K562 (cell line): Measurements from ENCODE around the gene FARSA. TPM values are rescaled to one million over a fixed set of nuclear protein-coding genes. Genes with fewer than 3 reads are reported as not detected.

Experiments used
- ADNP ChIP-seq: fragments of 200-800 bp; sonication (Bioruptor generic); IDR thresholded peaks from 2 replicates; pipeline ENCODE4 v1.6.1; 2016; ENCODE audit warnings: missing genetic modification characterization, missing compliant biosample characterization
- EZH2 ChIP-seq: IDR thresholded peaks from 2 replicates; pipeline ENCODE4 v1.6.1; 2012; ENCODE audit warnings: low read depth, mild to moderate bottlenecking, inconsistent platforms, low read length, borderline replicate concordance
- FOXJ3 ChIP-seq: sonication (generic); formaldehyde crosslinking; IDR thresholded peaks from 2 replicates; pipeline ENCODE4 v1.4.0; 2020; ENCODE audit warnings: mild to moderate bottlenecking, missing genetic modification reagents
- FOXK2 ChIP-seq, 2 experiments: fragments of 450-650 bp; IDR thresholded peaks in 1 of 2; conservative IDR thresholded peaks in 1 of 2; 2 replicates each; pipeline ENCODE4 v1.6.1; 2016; ENCODE audit warnings: low read depth in 2 of 2, mild to moderate bottlenecking in 1 of 2
- GABPB1 ChIP-seq: sonication (generic); formaldehyde crosslinking; IDR thresholded peaks from 2 replicates; pipeline ENCODE4 v1.8.0; 2022; ENCODE audit warnings: mild to moderate bottlenecking, missing genetic modification reagents
- HIVEP1 ChIP-seq: fragments of 250-450 bp; sonication (Bioruptor Pico); IDR thresholded peaks from 2 replicates; pipeline ENCODE4 v1.4.0; 2020; ENCODE audit warnings: mild to moderate bottlenecking
- HMG20B ChIP-seq: fragments of 250-450 bp; sonication (Bioruptor Pico); IDR thresholded peaks from 2 replicates; pipeline ENCODE4 v1.5.0; 2021; ENCODE audit warnings: mild to moderate bottlenecking
- KAT2B ChIP-seq: IDR thresholded peaks from one replicate; pipeline ENCODE4 v1.6.1; 2012; ENCODE audit warnings: low read depth, mild to moderate bottlenecking, control low read depth, inconsistent platforms, low read length, moderate library complexity
- MEIS2 ChIP-seq: fragments of 450-650 bp; IDR thresholded peaks from 2 replicates; pipeline ENCODE4 v1.6.1; 2014; ENCODE audit warnings: mild to moderate bottlenecking; ENCODE audit not compliant: partially characterized antibody
- MTF1 ChIP-seq: fragments of 250-450 bp; sonication (Bioruptor Pico); IDR thresholded peaks from 2 replicates; pipeline ENCODE4 v1.9.0; 2021; ENCODE audit warnings: moderate library complexity, mild to moderate bottlenecking, inconsistent platforms, borderline replicate concordance
- MYNN ChIP-seq, 2 experiments: sonication (generic); formaldehyde crosslinking in 1 of 2; IDR thresholded peaks; 2 replicates each; pipeline versions ENCODE4 v1.5.0 to v1.6.1; 2016 to 2020; ENCODE audit warnings: antibody characterized with exemption in 1 of 2, missing genetic modification reagents in 1 of 2
- POLR2G ChIP-seq: fragments of 200-400 bp; formaldehyde crosslinking; IDR thresholded peaks from 2 replicates; pipeline ENCODE4 v1.6.1; 2017; ENCODE audit warnings: low read depth, mild to moderate bottlenecking, antibody characterized with exemption, low read length, moderate library complexity
- PYGO2 ChIP-seq: fragments of 450-650 bp; IDR thresholded peaks from 2 replicates; pipeline ENCODE4 v1.6.1; 2016; ENCODE audit warnings: mild to moderate bottlenecking, missing genetic modification characterization, moderate library complexity, missing compliant biosample characterization
- SLC30A9 ChIP-seq: fragments of 250-450 bp; sonication (Bioruptor Pico); IDR thresholded peaks from 2 replicates; pipeline ENCODE4 v1.8.0; 2022; ENCODE audit warnings: mild to moderate bottlenecking, moderate library complexity
- SRSF7 ChIP-seq: fragments of 200-400 bp; formaldehyde crosslinking; optimal IDR thresholded peaks from 2 replicates; pipeline ENCODE3; 2017; ENCODE audit warnings: mild to moderate bottlenecking, low read depth, low read length
- TAF7 ChIP-seq: fragments of 450-650 bp; IDR thresholded peaks from 2 replicates; pipeline ENCODE4 v1.6.1; 2016; ENCODE audit warnings: missing genetic modification characterization, missing compliant biosample characterization
- TEAD2 ChIP-seq: fragments of 450-650 bp; IDR thresholded peaks from 2 replicates; pipeline ENCODE4 v1.6.1; 2016; ENCODE audit warnings: missing genetic modification characterization, control low read depth, missing compliant biosample characterization
- ZFP1 ChIP-seq: fragments of 450-650 bp; formaldehyde crosslinking; IDR thresholded peaks from 2 replicates; pipeline ENCODE4 v1.4.0; 2020; ENCODE audit warnings: mild to moderate bottlenecking, mixed read lengths
- ZKSCAN8 ChIP-seq: fragments of 200-800 bp; sonication (Bioruptor generic); IDR thresholded peaks from 2 replicates; pipeline ENCODE4 v1.6.1; 2016; ENCODE audit warnings: missing genetic modification characterization, missing compliant biosample characterization
- ZNF12 ChIP-seq: sonication (generic); formaldehyde crosslinking; IDR thresholded peaks from 2 replicates; pipeline ENCODE4 v1.4.0; 2020; ENCODE audit warnings: mild to moderate bottlenecking, missing genetic modification reagents
- ZNF184 ChIP-seq: sonication (generic); formaldehyde crosslinking; IDR thresholded peaks from 2 replicates; pipeline ENCODE4 v1.5.0; 2020; ENCODE audit warnings: missing genetic modification reagents
- ZNF224 ChIP-seq: sonication (generic); formaldehyde crosslinking; IDR thresholded peaks from 2 replicates; pipeline ENCODE4 v1.8.0; 2022; ENCODE audit warnings: mild to moderate bottlenecking, missing genetic modification reagents
- ZNF436 ChIP-seq: fragments of 250-450, 450-650 bp; sonication (Bioruptor Pico); formaldehyde crosslinking; IDR thresholded peaks from 2 replicates; pipeline ENCODE4 v1.7.0; 2020; ENCODE audit warnings: mild to moderate bottlenecking
- ZNF583 ChIP-seq: fragments of 250-450 bp; sonication (Bioruptor Pico); IDR thresholded peaks from 2 replicates; pipeline ENCODE4 v1.4.0; 2020
- ZNF707 ChIP-seq: fragments of 250-450 bp; sonication (Bioruptor Pico); conservative IDR thresholded peaks from 2 replicates; pipeline ENCODE4 v1.8.0; 2022; ENCODE audit warnings: inconsistent platforms, mild to moderate bottlenecking, moderate library complexity
- ZNF764 ChIP-seq: fragments of 250-450 bp; sonication (Bioruptor Pico); IDR thresholded peaks from 2 replicates; pipeline ENCODE4 v1.4.0; 2020; ENCODE audit warnings: low read depth, mild to moderate bottlenecking, moderate library complexity
- ZSCAN32 ChIP-seq: fragments of 450-650 bp; formaldehyde crosslinking; IDR thresholded peaks from 2 replicates; pipeline ENCODE4 v1.4.0; 2020; ENCODE audit warnings: mild to moderate bottlenecking, moderate library complexity
- polyA plus RNA-seq, 8 experiments: library from polyadenylated mRNA; depleted of rRNA in 4 of 8; stranded (reverse) in 5 of 8; unstranded in 3 of 8; fragments of >200 nt; fragmentation: Nextera tagmentation in 2 of 8; fragmentation: Illumina TruSeq in 1 of 8; extraction: Ambion mirVana in 2 of 8; extraction: Trizol in 1 of 8; gene quantifications; 2 replicates each; pipeline versions ENCODE4 v1.2.1 to v1.2.3, GENCODE V29; 2011 to 2014; ENCODE audit warnings: inconsistent platforms in 1 of 8, missing spikeins in 1 of 8
- total RNA-seq, 7 experiments: library from RNA; depleted of rRNA in 6 of 7; stranded (reverse); fragments of >200 nt in 6 of 7; fragmentation: Illumina TruSeq in 2 of 7; extraction: Trizol in 2 of 7; gene quantifications; 2 replicates each; pipeline versions ENCODE4 v1.2.1 to v1.2.3, GENCODE V29; 2011 to 2021; ENCODE audit warnings: low replicate concordance in 1 of 7
- TF ChIP-seq, protein P1 (sequence below): IDR thresholded peaks from 2 replicates; pipeline ENCODE4 v1.6.1; 2016; ENCODE audit warnings: missing genetic modification characterization, missing compliant biosample characterization
- TF ChIP-seq, protein P2 (sequence below): fragments of 250-450 bp; sonication (Bioruptor Pico); IDR thresholded peaks from 2 replicates; pipeline ENCODE4 v1.5.0; 2020; ENCODE audit warnings: mild to moderate bottlenecking

FARSA gene
- total and polyA plus RNA-seq, 9 of the 15 experiments (the other 6 are each of a cell fraction or from before 2014, with no cell fraction given) = 25.2 to 237 (median 89.6) TPM

DNA sequence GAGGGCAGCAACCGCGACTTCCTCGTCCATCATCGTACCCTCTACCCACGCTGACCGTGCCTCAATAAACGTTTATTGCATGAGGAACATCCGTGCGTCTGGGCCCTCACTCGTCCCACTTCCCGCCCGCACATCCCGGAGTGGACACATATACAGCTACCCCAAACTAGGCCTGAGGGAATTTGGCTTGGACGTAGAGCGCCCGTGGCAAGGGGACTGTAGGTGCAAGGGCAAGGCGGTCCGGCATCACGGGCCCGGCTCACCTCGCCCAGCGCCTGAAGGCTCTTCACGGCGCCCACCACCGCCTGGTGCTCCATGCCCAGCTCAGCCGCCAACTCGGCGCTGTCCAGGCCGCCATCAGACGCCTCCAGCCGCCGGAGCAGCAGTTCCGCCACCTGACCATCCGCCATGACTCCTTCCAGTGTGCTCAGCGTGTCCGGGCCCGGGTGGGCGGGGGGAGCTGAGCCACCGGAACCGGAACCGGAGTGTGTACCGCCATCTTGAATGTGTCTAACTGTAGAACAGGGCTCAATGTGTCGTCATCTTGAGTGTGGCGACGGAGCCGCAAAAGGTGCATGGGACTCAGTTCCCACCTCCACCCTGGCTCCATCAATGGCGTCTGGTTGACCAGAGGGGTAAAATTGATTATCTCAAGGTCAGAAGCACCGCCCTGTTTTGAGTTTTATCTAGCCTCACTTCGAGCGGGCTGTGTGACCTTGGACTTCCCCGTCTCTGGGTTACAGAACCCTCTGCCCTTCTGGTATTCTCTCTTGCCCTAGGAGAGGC lies at the start of gene FARSA (continued):
- TF ChIP-seq, protein P1, sequence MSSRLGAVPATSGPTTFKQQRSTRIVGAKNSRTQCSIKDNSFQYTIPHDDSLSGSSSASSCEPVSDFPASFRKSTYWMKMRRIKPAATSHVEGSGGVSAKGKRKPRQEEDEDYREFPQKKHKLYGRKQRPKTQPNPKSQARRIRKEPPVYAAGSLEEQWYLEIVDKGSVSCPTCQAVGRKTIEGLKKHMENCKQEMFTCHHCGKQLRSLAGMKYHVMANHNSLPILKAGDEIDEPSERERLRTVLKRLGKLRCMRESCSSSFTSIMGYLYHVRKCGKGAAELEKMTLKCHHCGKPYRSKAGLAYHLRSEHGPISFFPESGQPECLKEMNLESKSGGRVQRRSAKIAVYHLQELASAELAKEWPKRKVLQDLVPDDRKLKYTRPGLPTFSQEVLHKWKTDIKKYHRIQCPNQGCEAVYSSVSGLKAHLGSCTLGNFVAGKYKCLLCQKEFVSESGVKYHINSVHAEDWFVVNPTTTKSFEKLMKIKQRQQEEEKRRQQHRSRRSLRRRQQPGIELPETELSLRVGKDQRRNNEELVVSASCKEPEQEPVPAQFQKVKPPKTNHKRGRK (tag) = no peak
- no peak for TF ChIP-seq TEAD2 (tag)
- no peak for TF ChIP-seq MTF1 (CRISPR knock-in tag)
- TF ChIP-seq ZNF436 (CRISPR knock-in tag) = no peak
- peak; percentile 38; the same call in 1 of the 2 replicates for TF ChIP-seq TAF7 (tag)
- TF ChIP-seq ZNF12 (CRISPR knock-in tag) = no peak
- no peak for TF ChIP-seq ZKSCAN8 (CRISPR knock-in tag)
- no peak for TF ChIP-seq ZNF583
- TF ChIP-seq FOXK2 (conservative IDR thresholded peaks at IDR 0.05 in 1 of 2, IDR thresholded peaks at IDR 0.05 in 1 of 2; ENCODE audit: low read depth in 2 of 2) = no peak
- no peak for TF ChIP-seq ADNP (tag)
- TF ChIP-seq MYNN (IDR thresholded peaks at IDR 0.05) = no peak
- TF ChIP-seq MYNN (CRISPR knock-in tag; IDR thresholded peaks at IDR 0.05) = no peak
- peak; percentile 99 for TF ChIP-seq POLR2G
- no peak for TF ChIP-seq ZNF184 (CRISPR knock-in tag)
- TF ChIP-seq SLC30A9 (CRISPR knock-in tag) = no peak
- TF ChIP-seq KAT2B = no peak
- no peak for TF ChIP-seq PYGO2
- TF ChIP-seq GABPB1 (CRISPR knock-in tag) = peak; percentile 97
- TF ChIP-seq ZNF224 (CRISPR knock-in tag) = no peak
- TF ChIP-seq ZFP1 = no peak
- no peak for TF ChIP-seq HIVEP1 (CRISPR knock-in tag)
- TF ChIP-seq, protein P2, sequence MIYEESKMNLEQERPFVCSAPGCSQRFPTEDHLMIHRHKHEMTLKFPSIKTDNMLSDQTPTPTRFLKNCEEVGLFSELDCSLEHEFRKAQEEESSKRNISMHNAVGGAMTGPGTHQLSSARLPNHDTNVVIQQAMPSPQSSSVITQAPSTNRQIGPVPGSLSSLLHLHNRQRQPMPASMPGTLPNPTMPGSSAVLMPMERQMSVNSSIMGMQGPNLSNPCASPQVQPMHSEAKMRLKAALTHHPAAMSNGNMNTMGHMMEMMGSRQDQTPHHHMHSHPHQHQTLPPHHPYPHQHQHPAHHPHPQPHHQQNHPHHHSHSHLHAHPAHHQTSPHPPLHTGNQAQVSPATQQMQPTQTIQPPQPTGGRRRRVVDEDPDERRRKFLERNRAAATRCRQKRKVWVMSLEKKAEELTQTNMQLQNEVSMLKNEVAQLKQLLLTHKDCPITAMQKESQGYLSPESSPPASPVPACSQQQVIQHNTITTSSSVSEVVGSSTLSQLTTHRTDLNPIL = no peak
- no peak for TF ChIP-seq MEIS2
- TF ChIP-seq ZNF707 (CRISPR knock-in tag) = no peak
- no peak for TF ChIP-seq ZNF764 (CRISPR knock-in tag)
- no peak for TF ChIP-seq HMG20B (CRISPR knock-in tag)
- TF ChIP-seq SRSF7 = no peak
- no peak for TF ChIP-seq FOXJ3 (CRISPR knock-in tag)
- no peak for TF ChIP-seq EZH2
- no peak for TF ChIP-seq ZSCAN32 (CRISPR knock-in tag)
